ENCODE data around the gene ASMTL.
"Not testable (repeated sequence)": the region's sequence is repeated elsewhere in the genome, so short reads cannot be mapped to it uniquely, and the experiment has no call there.

The ASMTL gene

DNA sequence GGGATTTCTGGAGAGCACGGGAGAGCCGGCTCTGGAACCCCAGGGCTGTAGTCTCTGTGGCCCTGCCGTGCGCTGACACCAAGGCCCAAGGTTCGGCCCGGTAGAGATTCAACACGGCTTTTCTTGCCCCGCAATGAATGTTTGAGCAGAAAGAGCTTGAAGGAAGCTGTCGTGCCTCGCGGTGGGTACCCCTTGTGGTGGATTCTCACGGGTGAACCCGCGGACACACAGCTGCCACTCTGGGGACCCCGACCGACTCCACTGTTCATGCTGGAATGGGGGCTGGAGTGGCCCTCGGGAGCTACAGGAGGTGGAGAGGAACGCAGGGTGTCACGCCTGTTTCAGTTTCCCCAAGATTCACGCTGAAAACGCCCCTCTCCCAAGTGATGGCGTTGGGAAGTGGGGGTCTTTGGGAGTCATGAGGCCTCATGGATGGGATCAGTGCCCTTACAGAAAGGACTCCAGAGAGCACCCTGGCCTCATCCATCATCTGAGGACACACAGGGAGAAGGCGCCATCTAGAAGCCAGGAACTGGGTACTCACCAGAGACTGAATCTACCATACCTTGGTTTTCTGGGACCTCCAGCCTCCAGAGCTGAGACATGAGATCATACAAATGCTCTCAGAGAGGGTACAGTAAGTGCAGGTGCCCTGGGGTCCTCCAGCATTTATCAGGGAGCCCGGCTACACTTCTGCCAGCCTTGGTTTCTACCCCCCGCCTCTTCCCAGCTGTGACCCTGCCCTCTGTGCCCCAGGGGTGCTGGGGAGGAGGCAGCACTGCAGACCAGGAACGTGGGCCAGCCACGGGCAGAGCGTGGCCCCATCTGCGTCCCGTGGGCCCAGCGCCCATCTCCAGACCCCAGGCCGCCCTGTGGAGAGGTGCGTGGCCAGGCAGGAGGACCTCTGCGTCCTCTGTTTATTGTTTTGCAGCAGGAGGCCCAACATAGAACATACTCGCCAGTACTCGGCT lies 67.2 kb downstream of the ASMTL start:
- no peak for DNase-seq

DNA sequence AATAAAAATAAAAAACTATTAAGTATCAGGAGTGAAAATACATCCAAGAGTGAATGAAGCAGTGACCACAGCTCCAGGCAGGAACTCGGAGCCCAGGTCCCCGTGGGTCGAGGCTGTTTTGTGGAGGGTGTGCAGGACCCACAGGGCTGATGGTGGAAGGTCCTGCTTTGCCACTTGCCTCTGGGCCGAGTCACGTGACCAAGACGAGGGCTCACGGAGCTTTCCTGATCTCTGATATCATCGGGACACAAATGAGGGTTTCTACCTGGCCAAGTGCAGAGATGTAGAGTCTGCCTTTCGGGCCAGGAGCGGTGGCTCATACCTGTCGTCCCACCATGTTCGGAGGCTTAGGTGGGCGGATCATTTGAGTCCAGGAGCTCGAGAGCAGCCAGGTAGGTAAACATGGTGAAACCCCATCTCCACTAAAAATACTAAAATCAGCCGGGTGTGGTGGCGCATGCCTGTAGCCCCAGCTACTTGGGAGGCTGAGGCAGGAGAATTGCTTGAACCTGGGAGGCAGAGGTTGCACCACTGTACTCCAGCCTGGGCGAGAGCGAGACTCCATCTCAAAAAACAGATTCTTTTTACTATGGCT lies 68.0 kb downstream of the ASMTL start:
- DNase-seq, result no peak

DNA sequence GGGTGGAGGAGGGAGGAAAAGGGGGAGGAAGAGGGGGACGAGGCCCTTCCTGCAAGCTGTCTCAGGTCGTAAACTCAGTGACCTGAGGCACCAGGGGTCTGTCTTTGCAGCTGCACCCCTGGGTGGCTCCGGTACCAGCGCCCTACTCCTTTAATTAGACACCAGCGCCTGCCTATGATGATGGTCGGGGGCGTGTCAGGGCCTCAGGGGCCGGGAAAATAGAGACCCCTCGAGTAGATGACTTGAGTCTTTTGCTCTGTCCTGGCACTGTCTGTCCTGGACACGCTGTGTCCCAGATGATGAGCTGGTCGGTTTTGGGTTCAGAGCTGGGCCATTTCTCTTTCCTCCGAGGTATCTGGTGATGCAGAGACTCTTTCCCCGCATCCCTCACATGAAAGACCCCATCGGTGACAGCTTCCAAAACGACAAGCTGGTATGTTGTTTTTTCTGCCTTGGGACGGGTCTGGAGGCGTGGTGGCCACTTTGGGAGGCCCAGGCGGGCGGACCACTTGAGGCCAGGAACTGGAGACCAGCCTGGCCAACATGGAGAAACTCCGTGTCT lies 72.0 kb downstream of the ASMTL start:
- DNase-seq, result no peak

DNA sequence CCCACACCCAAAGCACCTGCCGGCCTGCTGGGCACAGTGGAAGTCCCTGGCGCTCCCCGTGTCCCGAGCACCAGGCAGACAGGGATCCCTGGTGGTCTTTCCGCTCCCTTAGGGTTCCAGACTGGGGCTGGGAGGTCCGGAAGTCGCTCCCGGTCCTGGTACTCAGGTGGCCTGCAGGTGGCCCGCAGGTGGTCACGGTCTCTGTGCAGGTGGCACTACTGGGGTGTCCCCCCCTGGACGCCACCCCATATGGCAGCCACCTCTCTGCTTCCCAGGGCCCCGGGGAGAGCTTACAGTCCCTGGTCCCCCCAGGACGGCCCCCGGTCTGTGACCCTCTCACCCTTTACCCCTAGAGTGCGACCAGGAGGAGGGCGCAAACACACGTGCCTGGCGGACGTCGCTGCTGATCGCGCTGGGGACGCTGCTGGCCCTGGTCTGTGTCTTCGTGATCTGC lies 74.4 kb downstream of the ASMTL start:
- DNase-seq, result no peak

DNA sequence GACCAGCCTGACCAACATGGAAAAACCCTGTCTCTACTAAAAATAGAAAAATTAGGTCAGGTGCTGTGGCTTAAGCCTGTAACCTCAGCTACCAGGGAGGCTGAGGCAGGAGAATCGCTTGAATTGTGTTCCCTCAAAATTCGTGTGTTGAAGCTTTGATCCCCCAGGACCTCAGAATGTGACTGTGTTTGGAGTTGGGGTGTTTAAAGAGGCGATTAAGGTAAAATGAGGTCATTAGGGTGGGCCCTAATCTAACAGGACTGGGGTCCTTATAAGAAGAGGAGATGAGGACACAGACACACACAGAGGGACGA lies 84.4 kb downstream of the ASMTL start:
- DNase-seq, result no peak

DNA sequence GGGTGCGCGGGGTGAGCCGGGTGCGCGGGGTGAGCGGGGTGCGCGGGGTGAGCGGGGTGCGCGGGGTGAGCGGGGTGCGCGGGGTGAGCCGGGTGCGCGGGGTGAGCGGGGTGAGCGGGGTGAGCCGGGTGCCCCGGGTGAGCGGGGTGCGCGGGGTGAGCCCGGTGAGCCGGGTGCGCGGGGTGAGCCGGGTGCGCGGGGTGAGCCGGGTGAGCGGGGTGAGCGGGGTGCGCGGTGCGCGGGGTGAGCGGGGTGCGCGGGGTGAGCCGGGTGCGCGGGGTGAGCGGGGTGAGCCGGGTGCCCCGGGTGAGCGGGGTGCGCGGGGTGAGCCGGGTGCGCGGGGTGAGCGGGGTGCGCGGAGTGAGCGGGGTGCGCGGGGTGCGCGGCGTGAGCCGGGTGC lies 86.3 kb downstream of the ASMTL start:
- DNase-seq, result not testable (repeated sequence)

DNA sequence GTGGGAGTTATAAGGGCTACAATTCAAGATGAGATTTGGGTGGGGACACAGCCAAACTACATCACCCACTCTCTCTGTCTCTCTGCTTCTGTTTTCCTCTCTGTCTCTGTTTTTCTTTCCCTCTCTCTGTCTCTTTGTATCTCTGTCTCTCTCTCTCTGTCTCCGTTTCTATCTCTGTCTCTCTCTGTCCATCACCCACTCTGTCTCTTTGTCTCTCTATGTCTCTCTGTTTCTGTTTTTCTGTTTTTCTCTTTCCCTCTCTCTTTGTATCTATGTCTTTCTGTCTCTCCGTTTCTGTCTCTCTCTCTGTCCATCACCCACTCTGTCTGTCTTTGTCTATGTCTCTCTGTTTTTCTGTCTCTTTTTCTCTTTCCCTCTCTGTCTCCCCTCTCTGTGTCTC lies 90.8 kb downstream of the ASMTL start:
- DNase-seq, result no peak

DNA sequence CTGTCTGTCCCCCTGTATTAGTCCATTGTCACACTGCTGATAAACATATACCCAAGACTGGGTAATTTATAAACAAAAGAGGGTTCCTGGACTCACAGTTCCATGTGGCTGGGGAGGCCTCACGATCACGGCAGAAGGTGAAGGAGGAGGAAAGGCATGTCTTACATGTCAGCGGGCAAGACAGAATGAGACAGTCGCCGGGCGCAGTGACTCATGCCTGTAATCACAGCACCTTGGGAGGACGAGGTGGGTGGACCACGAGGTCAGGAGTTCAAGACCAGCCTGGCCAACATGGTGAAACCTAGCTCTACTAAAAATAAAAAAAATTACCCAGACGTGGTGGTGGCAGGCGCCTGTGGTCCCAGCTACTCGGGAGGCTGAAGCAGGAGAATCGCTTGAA lies 91.4 kb downstream of the ASMTL start:
- no peak for DNase-seq

DNA sequence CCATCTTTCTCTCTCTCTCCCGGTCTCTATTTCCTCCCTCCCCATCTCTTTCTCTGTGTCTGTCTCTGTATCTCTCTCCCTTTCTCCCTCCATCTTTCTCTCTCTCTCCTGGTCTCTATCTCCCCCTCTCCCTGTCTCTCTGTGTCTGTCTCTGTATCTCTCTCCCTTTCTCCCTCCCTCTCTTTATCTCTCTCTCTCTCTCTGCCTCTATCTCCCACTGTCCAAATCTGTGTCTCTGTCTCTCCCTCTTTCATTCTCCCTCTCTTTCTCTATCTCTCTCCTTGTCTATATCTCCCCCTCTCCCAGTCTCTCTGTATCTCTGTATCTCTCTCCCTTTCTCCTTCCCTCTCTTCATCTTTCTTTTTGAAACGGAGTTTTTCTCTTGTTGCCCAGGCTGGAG lies 92.5 kb downstream of the ASMTL start:
- no peak for DNase-seq

DNA sequence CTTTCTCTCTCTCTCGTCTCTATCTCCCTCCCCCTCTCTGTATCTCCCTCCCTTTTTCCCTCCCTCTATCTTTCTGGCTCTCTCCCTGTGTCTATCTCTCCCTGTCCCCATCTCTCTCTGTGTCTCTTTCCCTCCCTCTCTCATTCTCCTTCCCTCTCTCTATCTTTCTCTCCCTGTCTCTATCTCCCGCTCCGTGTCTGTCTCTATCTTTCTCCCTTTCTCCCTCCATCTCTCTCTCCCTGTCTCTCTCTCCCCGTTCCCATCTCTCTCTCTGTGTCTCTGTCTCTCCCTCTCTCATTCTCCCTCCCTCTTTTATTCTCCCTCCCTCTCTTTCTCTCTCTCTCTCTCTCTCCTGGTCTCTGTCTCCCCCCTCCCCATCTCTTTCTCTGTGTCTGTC lies 93.2 kb downstream of the ASMTL start:
- no peak for DNase-seq

DNA sequence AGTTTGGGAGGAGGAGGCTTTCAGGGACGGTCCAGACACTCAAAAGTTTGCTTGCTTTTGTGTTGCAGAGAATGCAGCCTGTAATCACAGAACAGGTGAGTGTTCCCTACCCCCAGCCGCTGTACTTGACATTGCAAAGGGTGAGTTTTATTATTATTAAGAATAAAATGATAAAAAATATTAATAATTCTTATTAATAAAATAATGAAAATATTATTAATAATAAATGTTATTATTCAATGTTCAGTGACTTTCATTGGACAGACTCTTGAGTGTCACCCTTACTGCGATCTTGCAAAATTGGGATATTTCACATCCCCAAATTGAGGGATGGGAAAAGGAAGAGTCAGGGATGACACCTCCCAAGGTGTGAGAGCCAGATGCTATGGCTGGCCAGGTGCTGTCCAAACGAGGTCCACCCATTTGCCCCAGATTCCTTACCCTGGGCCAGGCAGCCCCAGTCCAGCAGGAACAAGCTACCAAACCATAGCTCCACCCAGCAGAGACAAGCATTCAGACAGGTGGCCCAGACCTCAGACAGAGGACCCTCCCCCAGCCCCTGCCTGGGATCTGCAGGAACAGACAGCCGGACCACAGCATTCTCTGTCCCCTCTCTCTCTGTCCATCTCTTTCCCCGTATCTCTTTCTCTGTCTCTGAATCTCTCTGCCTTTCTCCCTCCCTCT lies 93.8 kb downstream of the ASMTL start:
- no peak for DNase-seq

DNA sequence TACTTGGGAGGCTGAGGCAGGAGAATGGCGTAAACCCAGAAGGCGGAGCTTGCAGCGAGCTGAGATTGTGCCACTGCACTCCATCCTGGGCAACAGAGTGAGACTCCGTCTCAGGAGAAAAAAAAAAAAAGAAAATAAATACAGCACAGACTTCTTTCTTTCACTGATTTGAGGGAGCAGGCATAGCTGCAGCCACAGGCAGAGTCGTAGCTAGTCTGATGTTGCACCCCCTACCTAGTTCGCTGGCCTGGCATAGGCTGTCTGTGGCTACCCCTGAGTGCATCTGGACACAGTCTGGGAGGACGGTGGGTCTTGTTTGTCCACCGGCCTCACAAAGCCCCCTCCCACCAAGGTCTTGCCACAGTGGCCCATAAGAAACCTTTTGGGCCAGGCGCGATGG lies 94.7 kb downstream of the ASMTL start:
- DNase-seq, result no peak

DNA sequence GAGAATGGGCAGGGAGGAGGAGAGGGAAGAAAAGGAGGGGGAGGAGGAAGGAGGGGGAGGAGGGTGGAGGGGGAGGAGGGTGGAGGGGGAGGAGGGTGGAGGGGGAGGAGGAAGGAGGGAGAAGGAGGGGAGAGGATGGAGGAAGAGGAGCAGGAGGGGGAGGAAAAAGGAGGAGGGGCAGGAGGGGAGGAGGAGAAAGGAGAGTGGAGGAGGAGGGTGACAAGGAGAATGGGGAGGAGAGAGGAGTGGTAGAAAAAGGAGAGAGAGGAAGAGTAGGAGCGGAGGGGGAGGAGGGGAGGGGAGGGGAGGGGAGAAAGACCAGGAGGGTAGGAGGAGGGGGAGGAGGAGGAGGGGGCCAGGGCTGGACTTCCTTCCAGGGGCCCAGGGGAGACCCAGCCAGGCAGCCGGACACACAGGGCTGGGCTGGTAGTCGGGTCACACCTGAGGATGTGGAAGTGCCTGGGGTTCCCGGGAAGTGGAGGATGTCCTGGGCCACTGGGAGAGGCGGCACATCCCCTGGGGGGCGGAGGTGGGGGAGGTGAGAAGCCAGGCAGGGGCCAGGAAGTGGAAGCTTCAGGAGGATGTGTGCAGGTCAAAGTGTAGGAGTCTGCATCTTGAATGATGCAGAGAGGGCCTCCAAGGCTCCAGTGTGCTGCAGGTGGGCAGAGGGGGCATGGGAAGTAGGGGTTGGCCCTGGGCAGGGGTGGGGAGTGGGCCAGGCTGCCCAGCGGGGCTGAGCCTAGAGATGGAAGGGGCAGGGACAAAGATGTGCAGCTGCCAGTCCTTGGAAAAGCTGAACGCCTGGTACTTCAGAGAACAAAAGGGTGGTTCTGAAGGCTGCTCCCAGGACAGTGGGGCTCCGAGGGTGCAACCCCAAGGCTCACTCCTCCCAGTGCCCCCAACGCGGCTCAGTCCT lies 97.3 kb downstream of the ASMTL start:
- DNase-seq, result no peak

DNA sequence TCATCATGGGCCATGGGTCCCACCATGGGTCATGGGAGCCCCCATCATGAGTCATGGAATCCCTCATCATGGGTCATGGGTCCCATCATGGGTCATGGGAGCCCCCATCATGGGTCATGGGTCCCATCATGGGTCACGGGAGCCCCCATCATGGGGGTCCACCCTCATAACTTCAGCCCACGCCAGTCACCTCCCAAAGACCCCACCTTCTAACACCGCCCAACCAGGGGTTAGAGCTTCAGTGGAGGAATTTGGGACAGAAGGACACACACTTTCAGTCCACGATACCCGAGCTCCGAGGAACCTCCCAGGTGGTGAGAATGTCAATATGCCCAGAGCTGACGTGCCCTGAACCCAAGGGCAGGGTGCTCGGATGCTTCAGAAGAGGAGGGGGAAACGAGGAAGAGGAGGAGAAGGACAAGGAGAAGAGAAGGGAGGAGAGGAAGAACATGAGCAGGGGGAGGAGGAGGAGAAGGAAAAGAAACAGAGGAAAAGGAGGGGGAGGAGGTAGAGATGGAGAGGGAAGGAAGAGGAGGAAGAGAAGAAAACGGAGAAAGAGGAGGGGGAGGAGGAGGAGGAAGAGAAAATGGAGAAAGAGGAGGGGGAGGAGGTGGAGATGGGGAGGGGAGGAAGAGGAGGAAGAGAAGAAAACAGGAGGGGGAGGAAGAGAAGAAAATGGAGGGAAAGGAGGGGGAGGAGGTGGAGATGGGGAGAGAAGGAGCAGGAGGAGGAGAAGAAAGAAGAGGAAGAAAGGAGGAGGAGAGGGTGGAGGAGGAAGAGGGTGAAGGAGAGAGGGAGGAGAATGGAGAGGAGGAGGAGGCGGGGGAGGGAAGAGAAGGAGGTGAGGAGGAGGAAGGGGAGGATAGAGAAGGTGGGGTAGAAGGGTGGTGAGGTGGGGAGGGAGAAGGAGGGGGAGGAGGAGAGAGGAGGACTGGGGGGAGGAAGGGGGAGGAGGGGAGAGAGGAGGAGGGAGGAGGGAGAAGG lies 98.4 kb downstream of the ASMTL start:
- DNase-seq, result no peak
